HG02840 (cell line): Measurements from ENCODE around the gene PSMB7.

Experiments used
- ATAC-seq: cut with Tn5 transposase; IDR thresholded peaks from one replicate; pipeline ENCODE4 v1.9.1; 2021; ENCODE audit warnings: mild to moderate bottlenecking, moderate library complexity, moderate number of reproducible peaks; ENCODE audit not compliant: unreplicated experiment, low FRiP score

Gene PSMB7

DNA sequence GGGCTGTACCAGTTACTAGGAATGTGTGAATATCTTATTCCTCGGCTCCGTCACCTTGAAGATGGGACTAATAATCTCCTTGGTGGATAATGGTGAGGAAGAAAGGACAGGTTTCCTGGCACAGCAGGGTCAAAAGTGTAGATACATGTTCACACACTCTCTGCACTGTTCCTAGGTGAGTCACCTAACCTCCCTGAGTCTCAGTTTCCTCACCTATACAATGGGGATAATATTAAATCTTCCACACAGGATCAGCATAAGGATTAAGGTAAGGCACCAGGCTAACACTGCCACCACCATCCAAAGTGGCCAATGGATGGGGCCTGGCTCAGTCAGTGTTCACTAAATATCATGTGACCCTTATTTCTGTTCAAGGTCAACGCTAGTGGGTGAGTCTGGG, 66.9 kb downstream of the PSMB7 start:
- no peak for ATAC-seq

DNA sequence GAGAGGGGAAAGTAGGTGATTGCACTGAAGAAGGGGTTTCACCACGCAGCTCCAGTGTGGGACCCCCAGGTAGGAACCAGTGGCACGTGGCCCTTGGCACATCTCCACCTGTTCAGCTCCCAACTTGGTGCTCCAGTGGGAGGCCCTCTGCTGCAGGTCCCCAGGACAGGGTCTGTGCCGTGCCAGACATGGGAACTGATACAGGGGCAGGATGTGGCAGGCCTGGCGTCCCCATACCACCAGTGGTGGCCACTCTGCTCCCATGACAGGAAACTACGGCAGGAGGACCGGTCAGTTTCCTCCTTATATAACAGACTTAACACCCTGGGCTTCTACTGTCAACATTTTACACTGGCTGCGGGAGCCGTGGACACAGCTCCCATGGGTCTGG, 67.3 kb downstream of the PSMB7 start:
- ATAC-seq: no peak

GRCh38 chr9:124347206-124347967, 67.9 kb downstream of the PSMB7 start:
- ATAC-seq: no peak

GRCh38 chr9:124346347-124347163, 68.7 kb downstream of the PSMB7 start:
- ATAC-seq: no peak

DNA sequence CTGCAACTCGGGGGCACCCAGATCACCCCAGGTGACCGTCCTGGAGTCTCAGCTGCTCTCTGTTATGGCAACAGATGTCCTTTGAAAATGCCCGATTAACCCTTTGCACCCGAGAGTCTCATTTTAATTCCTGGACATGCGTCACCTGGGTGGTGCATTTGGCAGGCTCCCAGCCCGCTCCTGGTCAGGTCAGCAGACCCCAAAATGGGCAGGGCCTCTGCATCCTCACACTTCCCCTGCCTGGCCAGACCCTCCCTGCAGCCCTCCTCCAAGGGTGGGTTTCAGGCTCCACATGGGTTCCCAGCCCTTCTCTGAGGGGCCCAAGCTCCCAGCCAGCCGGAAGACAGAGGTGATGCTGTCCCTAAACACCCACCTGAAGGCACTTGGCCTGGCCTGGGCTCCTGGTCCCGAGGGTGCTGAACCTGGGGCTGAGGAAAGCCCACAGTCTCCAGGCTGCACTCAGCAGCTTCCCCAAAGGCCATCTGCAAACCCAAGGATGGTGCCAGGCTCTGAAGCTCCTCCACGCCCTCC, 69.4 kb downstream of the PSMB7 start:
- no peak for ATAC-seq

GRCh38 chr9:124345063-124345462, 70.2 kb downstream of the PSMB7 start:
- no peak for ATAC-seq

DNA sequence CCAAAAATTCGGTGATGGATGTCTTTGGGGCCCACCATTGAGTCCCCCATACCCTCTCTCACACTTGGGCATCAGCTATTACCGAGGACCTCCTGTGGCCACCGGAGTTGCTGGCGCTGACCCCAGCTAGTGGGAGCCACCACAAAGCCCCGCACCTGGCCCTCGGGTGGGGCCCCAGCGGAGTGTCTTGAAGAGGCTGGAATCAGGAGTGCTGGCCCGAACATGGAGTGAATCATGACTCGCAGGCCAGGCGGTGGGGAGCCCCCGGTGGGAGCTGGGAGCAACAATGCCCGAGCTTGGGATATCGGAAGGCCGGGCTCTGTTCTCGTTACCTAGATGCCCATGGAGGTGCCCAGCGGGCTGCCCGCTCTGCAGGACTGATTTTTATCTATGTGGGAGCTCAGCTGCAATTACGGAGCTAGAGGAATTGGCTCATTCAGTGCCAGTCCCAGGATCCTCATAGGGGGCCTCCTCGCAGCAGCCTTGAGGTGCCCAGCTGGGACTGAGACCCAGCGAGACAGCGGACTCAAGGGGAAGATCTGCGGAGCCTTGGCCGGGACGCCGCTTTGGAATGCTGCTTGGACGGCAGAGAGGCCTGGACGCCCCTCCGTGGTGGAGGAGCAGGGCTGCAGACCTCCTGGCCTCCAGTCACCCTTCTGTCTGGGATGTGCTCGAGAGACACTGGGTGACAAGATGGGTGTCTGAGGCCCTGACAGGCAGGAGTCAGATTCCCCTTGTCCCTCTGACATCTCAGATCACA, 70.8 kb downstream of the PSMB7 start:
- no peak for ATAC-seq

GRCh38 chr9:124343533-124344290, 71.5 kb downstream of the PSMB7 start:
- ATAC-seq: no peak

DNA sequence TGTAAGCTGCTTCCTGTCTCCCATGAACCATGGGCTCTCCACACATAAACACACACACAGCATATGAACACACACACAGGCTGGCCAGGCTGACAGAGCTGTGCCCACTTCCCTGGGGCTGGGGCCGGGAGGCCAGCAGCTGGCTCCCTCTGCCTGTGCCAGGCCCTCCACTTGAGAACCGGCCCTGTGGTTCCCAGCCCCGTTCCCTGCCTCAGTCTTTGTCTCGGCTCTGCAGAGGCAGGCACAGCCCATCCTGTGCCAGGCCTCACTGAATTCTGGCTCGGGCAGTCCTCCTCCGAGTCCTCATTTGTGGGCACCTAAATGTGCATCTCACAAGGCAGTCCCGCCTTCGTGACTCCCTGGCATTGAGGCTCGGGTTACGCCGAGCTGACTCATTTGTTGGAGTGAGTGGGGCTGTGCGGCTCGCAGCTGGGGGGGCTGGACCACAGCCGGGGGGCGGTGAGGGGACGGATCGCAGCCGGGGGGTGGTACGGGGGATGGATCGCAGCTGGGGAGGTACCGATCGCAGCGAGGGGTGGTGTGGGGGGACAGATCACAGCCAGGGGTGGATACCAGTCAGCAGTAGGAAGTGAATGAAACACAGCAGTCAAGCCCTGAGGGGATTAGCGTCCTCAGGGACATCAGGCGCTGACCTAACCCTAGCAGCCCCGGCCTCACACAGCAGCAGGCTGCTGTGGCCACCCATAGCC, 72.3 kb downstream of the PSMB7 start:
- ATAC-seq: no peak

DNA sequence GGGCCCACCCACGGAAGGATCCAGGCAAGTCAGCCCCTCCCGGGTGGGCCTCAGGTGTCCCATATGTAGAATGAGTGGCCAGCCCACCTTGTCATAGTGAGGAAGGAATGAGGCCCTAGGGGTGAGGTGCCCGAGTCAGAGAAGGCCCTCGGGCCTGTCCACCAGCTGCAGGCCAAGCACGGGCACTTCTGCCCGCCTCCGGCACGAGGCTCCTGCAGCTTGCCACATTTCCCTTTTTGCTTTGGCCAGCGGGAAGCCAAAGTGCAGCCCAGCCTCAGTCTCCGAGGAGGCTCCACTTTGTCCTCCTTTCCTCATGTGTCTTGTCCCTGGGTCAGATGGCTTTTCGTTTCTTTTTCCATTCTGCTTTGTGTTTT, 72.9 kb downstream of the PSMB7 start:
- ATAC-seq: no peak

DNA sequence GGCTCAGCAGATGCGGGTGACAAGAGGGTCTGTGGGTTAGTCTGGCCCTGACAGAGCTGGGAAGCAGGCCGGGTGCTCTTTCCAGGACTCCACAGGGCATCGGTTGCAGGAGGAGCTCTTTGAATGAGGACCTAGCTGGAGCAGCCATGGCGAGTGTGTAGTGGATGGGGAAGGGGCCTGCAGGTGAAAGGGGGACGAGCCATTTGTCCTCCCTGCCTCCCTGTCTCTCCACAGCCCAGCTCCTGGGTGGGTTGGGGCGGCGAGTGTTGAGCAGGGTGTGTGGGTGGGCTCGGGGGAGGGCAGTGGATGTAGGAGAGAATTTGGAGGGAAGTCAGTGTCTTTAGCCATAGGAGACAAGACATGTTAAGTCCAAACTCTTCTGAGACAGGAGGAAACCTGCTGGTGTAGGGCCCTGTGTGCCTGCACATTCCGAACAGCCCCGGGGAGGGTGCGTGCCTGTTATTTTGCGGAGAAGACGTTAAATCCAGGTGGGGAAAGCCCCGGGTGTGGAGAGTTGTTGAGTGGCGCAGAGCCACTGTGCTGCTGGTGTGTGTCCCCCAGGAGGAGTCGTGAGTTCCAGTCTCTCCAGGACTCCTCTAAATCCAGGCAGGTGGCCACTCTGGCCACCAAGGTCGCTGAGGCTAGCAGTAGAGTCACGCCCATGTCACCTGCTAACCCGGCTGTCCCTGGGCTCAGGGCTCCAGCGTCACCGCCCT, 73.6 kb downstream of the PSMB7 start:
- ATAC-seq: no peak

DNA sequence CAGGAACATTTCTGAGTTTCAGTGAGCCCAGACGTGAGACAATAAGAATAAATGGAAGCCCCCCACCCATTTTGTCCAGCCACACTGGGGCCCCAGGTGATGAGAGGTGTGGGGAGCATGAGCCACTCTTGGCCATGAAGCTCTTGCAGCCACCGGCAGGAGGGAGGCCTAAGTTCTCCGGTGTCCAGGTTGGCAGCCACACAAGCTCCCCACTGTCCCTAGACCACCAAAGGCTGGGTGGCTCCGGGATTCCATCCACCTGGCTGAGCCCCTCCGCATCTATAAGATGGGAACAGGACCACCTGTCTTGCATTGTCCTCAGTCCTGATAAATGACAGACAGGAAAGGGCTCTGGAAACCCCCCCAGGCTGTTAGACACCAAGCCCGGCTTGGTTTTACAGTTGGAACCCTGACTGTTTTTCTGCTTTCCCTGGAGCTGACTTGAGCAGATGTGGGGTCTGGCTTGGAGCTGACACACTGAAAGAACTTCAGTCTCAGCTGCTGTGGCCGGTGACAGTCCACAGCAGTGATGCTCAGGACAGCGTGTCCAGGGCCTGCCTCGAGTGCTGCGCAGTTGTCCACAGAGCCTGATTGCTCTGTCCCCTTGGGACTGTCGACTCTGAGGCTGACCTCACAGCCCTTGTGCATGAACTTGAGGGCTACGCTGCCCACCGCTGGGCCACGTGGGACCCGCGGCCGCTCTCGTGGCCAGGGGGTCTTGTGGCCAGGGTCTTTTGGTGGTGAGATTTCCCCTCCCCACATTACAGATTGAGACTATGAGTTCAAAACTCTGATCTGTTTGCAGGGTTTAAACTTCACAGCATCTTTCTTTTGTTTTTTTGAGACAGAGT, 74.8 kb downstream of the PSMB7 start:
- no peak for ATAC-seq

DNA sequence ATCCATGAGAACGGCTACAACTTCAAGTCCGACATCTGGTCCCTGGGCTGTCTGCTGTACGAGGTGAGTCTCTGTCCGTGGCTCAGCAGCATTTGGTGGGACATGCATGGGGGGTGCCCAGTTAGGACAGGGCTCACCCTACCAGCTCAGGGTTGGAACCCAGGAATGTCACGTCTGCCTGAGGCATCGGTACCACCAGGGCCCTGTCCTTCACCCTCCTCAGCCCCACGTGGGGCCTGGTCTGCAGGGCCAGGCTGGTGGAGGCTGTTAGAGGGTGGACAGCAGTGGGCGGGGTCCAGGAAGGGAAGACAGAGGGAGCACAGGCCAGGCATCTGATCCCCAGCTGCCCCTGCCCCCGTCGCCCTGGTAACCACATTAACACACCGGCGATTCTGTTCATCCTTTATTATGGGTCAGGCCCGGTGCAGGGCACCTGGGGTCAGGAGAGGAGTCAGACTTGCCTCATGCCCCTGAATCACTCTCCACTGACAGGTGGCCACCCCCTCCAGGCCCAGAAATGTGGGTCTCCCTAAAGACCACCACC, 75.6 kb downstream of the PSMB7 start:
- no peak for ATAC-seq

DNA sequence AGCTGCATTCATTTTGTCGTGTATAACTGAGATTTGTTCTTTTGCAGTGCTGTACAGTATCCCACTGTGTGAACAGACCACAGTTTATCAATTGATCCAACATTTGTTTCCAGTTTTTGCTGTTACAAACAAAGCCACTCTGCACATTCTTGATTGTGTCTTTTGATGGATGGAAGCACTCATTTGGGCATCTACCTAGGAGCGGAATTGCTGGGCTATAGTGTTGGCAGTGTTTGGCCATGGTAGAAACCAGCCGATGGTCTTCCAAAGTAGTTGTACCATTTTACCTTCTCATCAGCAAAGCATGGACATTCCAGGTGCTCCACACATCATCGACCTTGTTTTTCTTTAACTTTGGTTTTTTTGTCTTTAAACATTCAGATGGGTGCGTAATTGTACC, 77.7 kb downstream of the PSMB7 start:
- no peak for ATAC-seq

DNA sequence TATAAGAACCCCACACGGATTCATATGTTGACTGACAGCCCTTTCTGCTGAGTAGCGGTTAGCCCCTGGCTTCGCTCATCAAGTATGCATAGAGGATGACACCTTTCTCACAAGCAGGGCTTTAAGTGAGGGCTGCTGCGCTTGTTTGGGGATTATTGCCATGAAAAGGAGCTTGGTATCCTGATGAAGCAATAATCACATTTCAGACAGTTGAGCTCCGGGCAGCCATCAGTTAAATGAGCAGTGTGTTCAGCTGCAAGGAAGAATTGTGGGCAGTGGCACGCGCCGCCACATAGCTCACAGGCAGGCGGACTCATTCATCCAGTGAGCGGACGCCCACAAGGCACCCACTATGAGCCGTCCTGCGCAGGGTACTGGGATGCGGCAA, 79.9 kb downstream of the PSMB7 start:
- ATAC-seq: no peak

DNA sequence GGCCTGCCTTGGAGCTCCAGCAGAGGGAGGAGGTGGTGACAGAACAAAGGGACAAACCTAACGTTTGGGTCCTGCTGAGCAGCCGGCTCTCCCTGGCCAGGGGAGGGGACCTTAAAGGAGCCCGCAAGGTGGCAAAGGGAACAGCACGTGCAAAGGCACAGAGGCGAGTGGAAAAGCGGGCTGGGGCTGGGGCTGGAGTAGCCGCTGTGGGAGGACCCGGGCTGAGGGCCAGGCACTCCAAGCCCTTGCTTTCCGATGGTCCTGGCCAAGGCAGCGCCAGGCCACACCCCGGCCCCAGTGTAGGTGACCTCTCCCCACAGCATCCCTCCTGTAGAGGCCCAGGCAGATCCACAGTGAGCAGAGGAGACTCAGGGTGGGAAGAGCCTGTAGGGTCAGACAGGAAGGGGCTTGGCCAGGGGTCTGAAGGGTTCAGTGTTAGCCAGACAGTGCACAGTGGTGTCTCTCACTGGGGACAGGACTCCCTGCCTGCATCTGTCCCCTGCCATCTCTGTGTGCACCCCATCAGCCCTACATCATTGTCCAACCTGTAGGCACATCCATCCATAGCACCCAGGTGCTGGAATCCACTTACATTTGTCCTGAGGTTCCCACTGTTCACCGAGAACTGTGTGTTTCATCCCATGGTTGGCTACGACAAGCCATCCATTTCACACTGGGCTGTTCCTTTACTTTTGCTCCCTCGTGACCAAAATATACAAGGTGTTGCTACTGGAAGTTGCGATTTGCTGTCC, 80.5 kb downstream of the PSMB7 start:
- ATAC-seq: no peak

- no peak for ATAC-seq
Measured at GRCh38 chr9:124333203-124333579, 82.1 kb downstream of the PSMB7 start.
